Measurements from ENCODE around the gene ITGA5. TPM values are rescaled to one million over a fixed set of nuclear protein-coding genes. Genes with fewer than 3 reads are reported as not detected.

Gene ITGA5
- total RNA-seq, 1 experiment from 2014 or later: 49.7 TPM

GRCh38 chr12:54384591-54385041 is 34.5 kb downstream of the ITGA5 start, which contains the start of gene ZNF385A:
TSS of gene ZNF385A (minus strand) at chr12:54384733. CDS start at chr12:54384514, 219 bp downstream.
- Histone ChIP-seq H4K20me1 (ENCODE audit: insufficient read depth) (no peaks in the 10 kb centered on the region), H3K4me1 (ENCODE audit: control insufficient read depth in 1 of 2, insufficient read depth in 2 of 2, low read length in 2 of 2) (peaks cover 24 to 62% of the 10 kb centered on the region in 2 experiments), H3K4me2 (ENCODE audit: low read length) (no peak within 1 kb of the TSS), H3K79me2 (ENCODE audit: insufficient read depth, low read length) (no peaks in the 10 kb centered on the region), H3K36me3 (ENCODE audit: control insufficient read depth in 1 of 2, insufficient read depth in 2 of 2, low read length in 2 of 2) (no peaks in the 10 kb centered on the region), H3K27me3 (ENCODE audit: insufficient read depth, low read length) (no peaks in the 10 kb centered on the region), H3K27ac (ENCODE audit: low read depth, low read length) (no peak within 1 kb of the TSS), H3K9ac (ENCODE audit: low read length) (0 out of 2 replicates have a peak within 1 kb of the TSS, but pooled peaks have one; percentile 10), H3K4me3 (replicated peaks in 1 of 2; ENCODE audit: low read depth in 1 of 2, low read length in 2 of 2) (no peak within 1 kb of the TSS), H3K9me2 (ENCODE audit: insufficient read depth) (no peaks in the 10 kb centered on the region), H3K9me3 (ENCODE audit: control insufficient read depth in 1 of 2, insufficient read depth in 1 of 2, low read depth in 1 of 2, low read length in 2 of 2) (no peaks in the 10 kb centered on the region), H2AFZ (ENCODE audit: low read depth, low read length, poor library complexity, severe bottlenecking) (no peak within 1 kb of the TSS)
- POLR2A ChIA-PET: no interaction called here
- DNase-seq (ENCODE audit: low read depth, low spot score): no peak
- no peak for ATAC-seq
- BruUV-seq (replicated peaks): no TSS peak
- RAD21 ChIA-PET (ENCODE audit: low non-redundant PET in 1 of 2, low total read pairs in 2 of 2, uncharacterized antibody in 2 of 2, unreplicated experiment in 2 of 2): no interaction called here
- TF ChIP-seq YY1 (IDR thresholded peaks at IDR 0.05; ENCODE audit: extremely low read depth, insufficient replicate concordance, low read depth, low read length) (no peak), EGR1 (IDR thresholded peaks at IDR 0.05; ENCODE audit: low read depth) (no peak), ZFX (IDR thresholded peaks at IDR 0.05) (no peak), CBX3 (IDR thresholded peaks at IDR 0.05; ENCODE audit: low read depth) (no peak), ZNF274 (IDR thresholded peaks at IDR 0.05; ENCODE audit: low read depth, low read length) (no peak), SP1 (IDR thresholded peaks at IDR 0.05; ENCODE audit: low read depth) (no peak), SRF (IDR thresholded peaks at IDR 0.05; ENCODE audit: low read depth) (no peak), CTCF (IDR thresholded peaks at IDR 0.05 in 2 of 3, conservative IDR thresholded peaks at IDR 0.05 in 1 of 3; ENCODE audit: borderline replicate concordance in 1 of 3, insufficient read depth in 1 of 3, low read depth in 2 of 3, low read length in 2 of 3) (no peak), ZBTB33 (IDR thresholded peaks at IDR 0.05; ENCODE audit: extremely low read depth, insufficient replicate concordance, low read length) (no peak), POLR2A (IDR thresholded peaks at IDR 0.05; ENCODE audit: borderline replicate concordance, extremely low read depth, insufficient read depth, insufficient read length) (no peak)
- CTCF ChIA-PET: interaction anchor here (1.5 to 1.9 kb wide), 2 partner anchors 11 to 15 kb away, joined by 4 to 6 read pairs; no protein-coding TSS in a partner anchor
- intact Hi-C loops (cut with micrococcal nuclease): no loop called here
